Endodermal cell (in vitro differentiated cells): ENCODE results near the gene CPSF7. TPM values are rescaled to one million over a fixed set of nuclear protein-coding genes. Genes with fewer than 3 reads are reported as not detected.

Source experiments
- DNase-seq: peaks from one replicate; pipeline ENCODE4 v3.0.0-alpha.2; 2017
- H3K27ac ChIP-seq: 2 replicates; pipeline ENCODE4 v1.5.1; 2013; ENCODE audit warnings: mild to moderate bottlenecking, low read depth, low read length, moderate library complexity
- H3K27me3 ChIP-seq: 2 replicates; pipeline ENCODE4 v1.6.1; 2013; ENCODE audit warnings: mild to moderate bottlenecking, low read length, moderate library complexity; ENCODE audit not compliant: insufficient read depth, control insufficient read depth, poor library complexity, severe bottlenecking
- H3K36me3 ChIP-seq: 2 replicates; pipeline ENCODE4 v1.7.0; 2013; ENCODE audit warnings: mild to moderate bottlenecking, low read length, moderate library complexity; ENCODE audit not compliant: control insufficient read depth, insufficient read depth
- H3K4me1 ChIP-seq: one replicate; pipeline ENCODE4 v1.7.0; 2013; ENCODE audit warnings: low read length; ENCODE audit not compliant: control insufficient read depth, insufficient read depth
- H3K4me3 ChIP-seq: 2 replicates; pipeline ENCODE4 v1.5.1; 2013; ENCODE audit warnings: mild to moderate bottlenecking, low read length, moderate library complexity
- H3K9ac ChIP-seq: 2 replicates; pipeline ENCODE4 v1.6.1; 2013; ENCODE audit warnings: mild to moderate bottlenecking, low read length, moderate library complexity; ENCODE audit not compliant: poor library complexity, severe bottlenecking; ENCODE audit errors: extremely low read depth
- H3K9me3 ChIP-seq: 2 replicates; pipeline ENCODE4 v1.6.1; 2013; ENCODE audit warnings: mild to moderate bottlenecking, low read length, moderate library complexity; ENCODE audit not compliant: control insufficient read depth
- H3K27ac Mint-ChIP-seq: 2 replicates; pipeline ENCODE4 v1.8.0; 2020; ENCODE audit warnings: mixed read lengths
- H3K27me3 Mint-ChIP-seq: 2 replicates; pipeline ENCODE4 v1.8.0; 2021; ENCODE audit warnings: mild to moderate bottlenecking, mixed read lengths; ENCODE audit not compliant: insufficient read depth
- H3K36me3 Mint-ChIP-seq: 2 replicates; pipeline ENCODE4 v1.8.0; 2020; ENCODE audit warnings: low read depth, mixed read lengths
- H3K4me1 Mint-ChIP-seq: 2 replicates; pipeline ENCODE4 v1.8.0; 2020; ENCODE audit warnings: mixed read lengths
- H3K4me3 Mint-ChIP-seq: 2 replicates; pipeline ENCODE4 v1.8.0; 2020; ENCODE audit warnings: mild to moderate bottlenecking, moderate library complexity, mixed read lengths
- H3K9me3 Mint-ChIP-seq: 2 replicates; pipeline ENCODE4 v1.8.0; 2020; ENCODE audit warnings: mild to moderate bottlenecking, mixed read lengths
- WGBS, 2 experiments: methylation state at CpG; one replicate each; pipeline versions ENCODE4 v1.1.5 to v1.1.7; 2013; ENCODE audit warnings: missing lambda C conversion rate in 2 of 2, mixed read lengths in 1 of 2; ENCODE audit not compliant: insufficient coverage in 1 of 2, insufficient read length in 1 of 2; 5-methylcytosine and 5-hydroxymethylcytosine counted together
- total RNA-seq, 2 donors: library from RNA; stranded (reverse); fragmentation: NEBNext Ultra II Directional in 1 of 2; extraction: Animal tissue kit (Norgen Biotek cat#: 25700) in 1 of 2; gene quantifications; 2 replicates in 1 of 2; 3 replicates in 1 of 2; pipeline ENCODE4 v1.2.1, GENCODE V29; 2021
- TF ChIP-seq, protein P1 (sequence below): fragments of 200-600 bp; sonication (generic); conservative IDR thresholded peaks from 2 replicates; pipeline ENCODE4 v1.5.0; 2021; ENCODE audit warnings: antibody characterized with exemption, mild to moderate bottlenecking

CPSF7 gene
- total RNA-seq, 2 donors from 2014 or later: 108 to 117 TPM

DNA sequence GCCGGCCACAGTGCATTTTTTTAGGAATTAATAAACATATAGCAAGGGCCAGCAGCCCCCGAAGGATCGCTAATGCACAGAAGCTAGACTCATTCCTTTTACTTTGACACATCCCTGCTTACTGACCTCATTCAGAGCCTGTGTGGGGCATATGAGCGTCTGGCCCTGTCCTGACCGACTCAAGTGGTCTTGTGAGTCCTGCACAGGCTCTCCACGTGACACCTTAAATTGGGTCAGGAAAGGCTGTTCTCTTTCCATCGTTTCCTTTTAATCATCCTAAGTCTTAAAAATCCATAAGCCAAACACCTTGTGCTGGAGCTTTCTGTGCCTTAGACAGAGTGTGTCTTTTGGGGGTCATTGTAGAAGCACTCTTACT is 18.8 kb upstream of the CPSF7 start:
- Mint-ChIP-seq H3K4me1 (peaks cover 1% of the 10 kb centered on the region), H3K27ac (no peak overlapping the region), H3K4me3 (no peak overlapping the region), H3K9me3 (no peaks in the 10 kb centered on the region), H3K36me3 (peaks cover 56% of the 10 kb centered on the region), H3K27me3 (no peaks in the 10 kb centered on the region)
- no peak overlapping the region for H3K4me3 ChIP-seq
- 89 to 97% methylated on average over 7 of the region's 7 CpGs for WGBS, 2 experiments
- H3K9ac ChIP-seq: no peak overlapping the region
- H3K9me3 ChIP-seq: no peaks in the 10 kb centered on the region
- no peaks in the 10 kb centered on the region for H3K4me1 ChIP-seq
- no peaks in the 10 kb centered on the region for H3K27me3 ChIP-seq
- H3K36me3 ChIP-seq: peaks cover 58% of the 10 kb centered on the region
- no peak for DNase-seq
- no peak overlapping the region for H3K27ac ChIP-seq
- TF ChIP-seq, protein P1, sequence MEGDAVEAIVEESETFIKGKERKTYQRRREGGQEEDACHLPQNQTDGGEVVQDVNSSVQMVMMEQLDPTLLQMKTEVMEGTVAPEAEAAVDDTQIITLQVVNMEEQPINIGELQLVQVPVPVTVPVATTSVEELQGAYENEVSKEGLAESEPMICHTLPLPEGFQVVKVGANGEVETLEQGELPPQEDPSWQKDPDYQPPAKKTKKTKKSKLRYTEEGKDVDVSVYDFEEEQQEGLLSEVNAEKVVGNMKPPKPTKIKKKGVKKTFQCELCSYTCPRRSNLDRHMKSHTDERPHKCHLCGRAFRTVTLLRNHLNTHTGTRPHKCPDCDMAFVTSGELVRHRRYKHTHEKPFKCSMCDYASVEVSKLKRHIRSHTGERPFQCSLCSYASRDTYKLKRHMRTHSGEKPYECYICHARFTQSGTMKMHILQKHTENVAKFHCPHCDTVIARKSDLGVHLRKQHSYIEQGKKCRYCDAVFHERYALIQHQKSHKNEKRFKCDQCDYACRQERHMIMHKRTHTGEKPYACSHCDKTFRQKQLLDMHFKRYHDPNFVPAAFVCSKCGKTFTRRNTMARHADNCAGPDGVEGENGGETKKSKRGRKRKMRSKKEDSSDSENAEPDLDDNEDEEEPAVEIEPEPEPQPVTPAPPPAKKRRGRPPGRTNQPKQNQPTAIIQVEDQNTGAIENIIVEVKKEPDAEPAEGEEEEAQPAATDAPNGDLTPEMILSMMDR: no peak

DNA sequence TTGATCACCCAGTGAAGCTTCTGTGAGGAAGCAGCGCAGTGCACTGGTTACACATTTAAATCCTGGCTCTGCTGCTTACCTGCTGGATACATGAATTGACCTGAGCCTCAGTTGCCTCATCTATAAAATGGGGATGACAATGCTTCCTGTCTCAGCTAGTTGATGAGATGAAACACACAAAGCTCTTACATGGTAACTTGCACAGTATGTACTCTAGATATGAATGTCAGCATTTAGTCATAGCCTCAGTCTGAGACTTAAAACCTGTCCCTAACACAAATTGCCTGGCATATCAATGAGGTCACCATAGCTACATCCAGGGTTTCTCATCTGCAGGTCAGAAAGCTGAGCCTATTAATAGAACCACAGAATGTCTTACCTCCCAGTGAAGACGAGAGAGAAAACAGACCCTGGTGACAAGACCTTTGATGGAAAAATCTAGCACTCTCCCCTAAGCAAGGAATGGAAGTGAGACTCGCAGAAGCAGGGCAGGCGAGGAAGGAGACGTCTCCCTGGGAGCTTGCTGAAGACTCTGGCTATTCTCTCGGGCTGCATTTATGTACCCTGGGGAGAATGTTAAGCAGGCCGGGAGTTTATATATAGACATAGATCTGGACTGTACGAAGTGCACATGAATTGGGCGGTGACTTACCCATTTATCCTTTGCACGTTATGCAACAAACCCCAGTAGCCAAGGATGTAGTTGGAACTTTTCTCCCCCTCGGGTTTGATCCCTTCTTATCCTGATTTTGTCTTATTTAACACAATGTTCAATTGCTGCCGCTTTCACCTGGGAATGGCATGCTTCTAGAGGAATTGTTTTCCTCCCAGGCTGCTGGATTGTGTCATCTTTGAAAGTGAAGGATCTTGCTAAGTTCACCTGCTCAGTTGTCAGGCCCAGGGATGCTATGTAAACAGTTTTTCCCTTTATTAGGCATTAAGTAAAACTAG is 18.1 kb upstream of the CPSF7 start:
- H3K4me1 Mint-ChIP-seq: peaks cover 1% of the 10 kb centered on the region
- TF ChIP-seq, protein P1: no peak
- DNase-seq: no peak
- no peaks in the 10 kb centered on the region for H3K9me3 ChIP-seq
- H3K9me3 Mint-ChIP-seq: no peaks in the 10 kb centered on the region
- peaks cover 63% of the 10 kb centered on the region for H3K36me3 ChIP-seq
- H3K4me3 Mint-ChIP-seq: no peak overlapping the region
- H3K4me1 ChIP-seq: no peaks in the 10 kb centered on the region
- WGBS, 2 experiments: 93 to 94% methylated on average over 11 to 12 of the region's 12 CpGs
- no peak overlapping the region for H3K27ac Mint-ChIP-seq
- no peaks in the 10 kb centered on the region for H3K27me3 Mint-ChIP-seq
- H3K36me3 Mint-ChIP-seq: peaks cover 61% of the 10 kb centered on the region
- no peaks in the 10 kb centered on the region for H3K27me3 ChIP-seq
- H3K4me3 ChIP-seq: no peak overlapping the region
- H3K27ac ChIP-seq: no peak overlapping the region
- no peak overlapping the region for H3K9ac ChIP-seq

DNA sequence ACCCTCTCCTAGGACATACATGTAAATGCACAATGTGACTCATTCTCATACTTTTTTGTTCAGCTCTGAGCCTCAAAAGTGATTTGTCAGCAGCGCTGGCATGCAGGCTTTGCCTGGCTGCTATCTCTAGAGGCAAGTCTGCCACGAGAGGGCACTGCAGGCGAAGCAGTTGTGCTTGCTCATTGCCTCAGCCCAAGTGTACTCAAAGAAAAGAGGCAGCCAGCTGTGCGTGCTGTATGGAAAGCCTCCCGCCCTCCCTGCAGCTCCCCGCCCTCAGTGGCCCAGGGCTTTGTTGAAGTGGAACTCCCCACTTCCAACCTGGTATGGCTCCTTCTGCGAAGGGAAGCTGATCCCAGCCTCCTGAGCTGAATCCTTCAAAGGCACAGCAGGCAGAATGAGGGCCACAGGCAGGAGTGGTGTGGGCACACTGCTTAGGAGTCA is 16.5 kb upstream of the CPSF7 start:
- no peak overlapping the region for H3K4me3 Mint-ChIP-seq
- H3K9me3 ChIP-seq: no peaks in the 10 kb centered on the region
- H3K36me3 Mint-ChIP-seq: peaks cover 69% of the 10 kb centered on the region
- H3K27ac ChIP-seq: peak overlapping the region; percentile 31
- no peaks in the 10 kb centered on the region for H3K27me3 ChIP-seq
- peak; percentile 96 for DNase-seq
- peak overlapping the region; percentile 84 for H3K27ac Mint-ChIP-seq
- H3K9ac ChIP-seq: no peak overlapping the region
- H3K4me1 ChIP-seq: no peaks in the 10 kb centered on the region
- peaks cover 1% of the 10 kb centered on the region for H3K4me1 Mint-ChIP-seq
- no peaks in the 10 kb centered on the region for H3K9me3 Mint-ChIP-seq
- no peaks in the 10 kb centered on the region for H3K27me3 Mint-ChIP-seq
- H3K36me3 ChIP-seq: peaks cover 72% of the 10 kb centered on the region
- TF ChIP-seq, protein P1: peak; percentile 91
- no peak overlapping the region for H3K4me3 ChIP-seq
- 11 to 16% methylated on average over 5 to 7 of the region's 7 CpGs for WGBS, 2 experiments
